C4-2B (cell line): ENCODE results near the gene ZNF79.
A peak's percentile ranks its signal among the peaks of the same experiment; 100 is the strongest.

Source experiments
- H3K27ac ChIP-seq: fragments of 450-650 bp; 2 replicates; pipeline ENCODE4 v1.5.1; 2017
- ZFX ChIP-seq: fragments of 450-650 bp; IDR thresholded peaks from 2 replicates; pipeline ENCODE4 v1.6.1; 2017
- TF ChIP-seq, protein P1 (sequence below): fragments of 450-650 bp; conservative IDR thresholded peaks from 2 replicates; pipeline ENCODE4 v1.5.1; 2017; ENCODE audit warnings: mild to moderate bottlenecking

The ZNF79 gene

DNA sequence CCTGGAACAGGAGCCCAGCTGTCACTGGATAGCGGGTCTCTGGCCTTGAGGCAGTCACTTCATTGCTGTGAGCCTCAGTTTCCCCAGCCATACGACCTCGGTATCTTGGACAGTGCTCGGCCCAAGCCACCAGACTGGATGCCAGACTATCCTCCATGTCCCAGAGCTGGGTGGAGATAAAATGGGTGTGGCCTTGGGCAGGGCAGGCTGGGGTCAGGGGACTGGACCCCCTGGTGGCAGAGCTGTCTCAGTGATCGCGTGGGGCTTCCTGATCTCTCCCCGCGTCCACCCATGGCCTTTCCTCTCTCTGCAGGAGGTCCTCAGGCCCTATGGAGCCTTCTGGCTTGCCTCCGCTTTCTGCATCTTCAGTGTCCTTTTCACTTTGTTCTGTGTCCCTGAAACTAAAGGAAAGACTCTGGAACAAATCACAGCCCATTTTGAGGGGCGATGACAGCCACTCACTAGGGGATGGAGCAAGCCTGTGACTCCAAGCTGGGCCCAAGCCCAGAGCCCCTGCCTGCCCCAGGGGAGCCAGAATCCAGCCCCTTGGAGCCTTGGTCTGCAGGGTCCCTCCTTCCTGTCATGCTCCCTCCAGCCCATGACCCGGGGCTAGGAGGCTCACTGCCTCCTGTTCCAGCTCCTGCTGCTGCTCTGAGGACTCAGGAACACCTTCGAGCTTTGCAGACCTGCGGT is 17.2 kb upstream of the ZNF79 start:
- H3K27ac ChIP-seq, result peak overlapping the region; percentile 87
- TF ChIP-seq, protein P1, sequence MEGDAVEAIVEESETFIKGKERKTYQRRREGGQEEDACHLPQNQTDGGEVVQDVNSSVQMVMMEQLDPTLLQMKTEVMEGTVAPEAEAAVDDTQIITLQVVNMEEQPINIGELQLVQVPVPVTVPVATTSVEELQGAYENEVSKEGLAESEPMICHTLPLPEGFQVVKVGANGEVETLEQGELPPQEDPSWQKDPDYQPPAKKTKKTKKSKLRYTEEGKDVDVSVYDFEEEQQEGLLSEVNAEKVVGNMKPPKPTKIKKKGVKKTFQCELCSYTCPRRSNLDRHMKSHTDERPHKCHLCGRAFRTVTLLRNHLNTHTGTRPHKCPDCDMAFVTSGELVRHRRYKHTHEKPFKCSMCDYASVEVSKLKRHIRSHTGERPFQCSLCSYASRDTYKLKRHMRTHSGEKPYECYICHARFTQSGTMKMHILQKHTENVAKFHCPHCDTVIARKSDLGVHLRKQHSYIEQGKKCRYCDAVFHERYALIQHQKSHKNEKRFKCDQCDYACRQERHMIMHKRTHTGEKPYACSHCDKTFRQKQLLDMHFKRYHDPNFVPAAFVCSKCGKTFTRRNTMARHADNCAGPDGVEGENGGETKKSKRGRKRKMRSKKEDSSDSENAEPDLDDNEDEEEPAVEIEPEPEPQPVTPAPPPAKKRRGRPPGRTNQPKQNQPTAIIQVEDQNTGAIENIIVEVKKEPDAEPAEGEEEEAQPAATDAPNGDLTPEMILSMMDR, result no peak
- TF ChIP-seq ZFX, result no peak

DNA sequence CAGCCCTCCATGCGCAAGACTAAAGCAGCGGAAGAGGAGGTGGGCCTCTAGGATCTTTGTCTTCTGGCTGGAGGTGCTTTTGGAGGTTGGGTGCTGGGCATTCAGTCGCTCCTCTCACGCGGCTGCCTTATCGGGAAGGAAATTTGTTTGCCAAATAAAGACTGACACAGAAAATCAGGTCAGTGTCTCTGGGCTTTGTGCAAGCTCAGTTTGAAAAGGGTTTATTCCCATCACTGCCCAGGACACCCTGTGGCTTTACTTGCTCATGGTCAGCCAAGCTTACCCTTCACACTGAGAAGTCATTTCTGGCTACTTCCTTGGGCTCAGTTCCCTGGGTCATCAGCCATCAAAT is 16.7 kb upstream of the ZNF79 start:
- TF ChIP-seq, protein P1, result no peak
- TF ChIP-seq ZFX, result no peak
- peak overlapping the region; percentile 87 for H3K27ac ChIP-seq

- TF ChIP-seq ZFX, result no peak
- TF ChIP-seq, protein P1, result no peak
- H3K27ac ChIP-seq, result no peak overlapping the region
These were observed 13.1 kb upstream of the ZNF79 start for GRCh38 chr9:127411122-127411521.

DNA sequence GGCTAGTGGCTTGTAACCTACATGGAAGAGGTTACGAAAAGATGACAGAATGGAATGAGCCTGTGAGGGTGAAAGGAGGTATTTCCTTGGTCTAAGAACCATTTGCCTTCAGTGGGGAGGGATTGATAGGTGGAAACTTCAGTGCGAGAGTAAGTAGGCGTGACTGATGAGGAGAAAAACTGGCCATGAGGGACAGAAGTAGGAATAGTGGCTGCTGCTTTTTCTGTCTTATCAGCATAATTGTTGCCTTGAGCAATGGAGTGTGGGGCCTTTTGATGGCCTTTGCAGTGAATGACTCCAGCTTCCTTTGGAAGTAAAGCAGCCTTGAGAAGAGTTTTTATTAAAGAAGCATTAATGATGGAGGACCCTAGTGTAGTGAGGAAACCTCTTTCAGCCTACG is 9.0 kb upstream of the ZNF79 start:
- TF ChIP-seq, protein P1, result no peak
- no peak for TF ChIP-seq ZFX
- H3K27ac ChIP-seq, result no peak overlapping the region

GRCh38 chr9:127415657-127416056 is 8.5 kb upstream of the ZNF79 start:
- H3K27ac ChIP-seq, result no peak overlapping the region
- no peak for TF ChIP-seq ZFX
- TF ChIP-seq, protein P1, result no peak

GRCh38 chr9:127417131-127418036 is 6.8 kb upstream of the ZNF79 start:
- no peak for TF ChIP-seq ZFX
- TF ChIP-seq, protein P1, result no peak
- H3K27ac ChIP-seq, result peak overlapping the region; percentile 1; the same call in 1 of the 2 replicates

DNA sequence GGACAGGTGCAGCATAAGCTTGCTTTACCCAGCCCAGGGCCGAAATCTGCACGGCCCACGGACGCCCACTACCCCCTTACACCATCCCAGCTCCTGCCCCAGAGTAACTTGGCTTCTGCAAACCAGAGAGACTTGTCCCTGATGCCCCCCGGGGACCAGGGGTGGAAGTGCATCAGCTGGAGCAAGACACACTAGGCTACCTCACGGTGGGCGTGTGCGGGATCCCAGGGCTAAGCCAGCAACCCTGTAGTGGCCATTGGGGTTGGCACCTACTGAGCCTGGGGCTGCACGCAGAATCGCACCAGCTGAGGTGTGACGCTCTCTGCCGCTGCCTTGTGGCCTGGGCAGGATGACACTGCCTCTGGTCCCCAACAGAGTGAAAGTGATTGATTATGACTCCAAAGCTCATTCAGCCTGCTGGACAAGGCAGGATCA is 6.1 kb upstream of the ZNF79 start:
- H3K27ac ChIP-seq, result peak overlapping the region; percentile 1; the same call in 1 of the 2 replicates
- TF ChIP-seq, protein P1, result no peak; the same call in 1 of the 2 replicates
- TF ChIP-seq ZFX, result no peak
